Measurements from ENCODE around the gene ACAT2.
"Not testable (repeated sequence)": the region's sequence is repeated elsewhere in the genome, so short reads cannot be mapped to it uniquely, and the experiment has no call there.

The ACAT2 gene

DNA sequence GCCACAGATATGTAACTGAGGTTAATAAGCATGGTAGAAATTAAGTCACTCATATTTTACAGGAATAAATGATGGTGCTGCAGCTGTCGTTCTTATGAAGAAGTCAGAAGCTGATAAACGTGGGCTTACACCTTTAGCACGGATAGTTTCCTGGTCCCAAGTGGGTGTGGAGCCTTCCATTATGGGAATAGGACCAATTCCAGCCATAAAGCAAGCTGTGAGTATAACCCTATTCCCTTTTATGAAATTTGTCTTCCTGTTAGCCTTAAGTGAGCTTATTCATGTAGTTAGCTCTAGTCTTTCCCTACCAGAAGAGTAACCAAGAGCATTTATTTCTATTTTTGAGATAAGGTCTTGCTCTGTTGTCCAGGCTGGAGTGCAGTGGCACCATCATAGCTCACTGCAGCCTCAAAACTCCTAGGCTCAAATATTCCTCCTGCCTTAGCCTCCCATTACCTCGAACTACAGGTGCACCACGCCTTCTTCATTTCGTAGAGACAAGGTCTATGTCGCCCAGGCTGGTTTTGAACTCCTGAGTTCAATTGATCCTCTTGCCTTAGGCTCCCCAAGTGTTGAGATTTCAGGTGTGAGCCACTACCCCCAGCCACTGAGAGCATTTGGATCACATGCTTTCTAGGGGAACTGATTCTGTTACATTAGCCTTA lies 15.5 kb downstream of the ACAT2 start:
- no peak for DNase-seq

- no peak for DNase-seq
Observed at GRCh38 chr6:159778131-159778530, 16.3 kb downstream of the ACAT2 start.

DNA sequence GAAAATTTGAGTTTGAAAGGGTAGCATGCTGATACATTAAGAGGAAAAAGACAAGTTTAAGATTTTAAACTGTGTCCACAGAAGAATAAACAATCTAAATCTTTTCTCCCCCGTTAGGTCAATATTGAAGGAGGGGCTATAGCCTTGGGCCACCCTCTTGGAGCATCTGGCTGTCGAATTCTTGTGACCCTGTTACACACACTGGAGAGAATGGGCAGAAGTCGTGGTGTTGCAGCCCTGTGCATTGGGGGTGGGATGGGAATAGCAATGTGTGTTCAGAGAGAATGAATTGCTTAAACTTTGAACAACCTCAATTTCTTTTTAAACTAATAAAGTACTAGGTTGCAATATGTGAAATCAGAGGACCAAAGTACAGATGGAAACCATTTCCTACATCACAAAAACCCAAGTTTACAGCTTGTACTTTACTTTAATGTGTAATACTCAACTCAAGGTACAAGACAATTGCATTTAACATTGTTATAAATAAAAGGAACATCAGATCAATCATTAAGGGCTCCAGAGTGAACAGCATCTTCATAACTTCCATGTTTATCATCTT lies 16.8 kb downstream of the ACAT2 start:
- no peak for DNase-seq

DNA sequence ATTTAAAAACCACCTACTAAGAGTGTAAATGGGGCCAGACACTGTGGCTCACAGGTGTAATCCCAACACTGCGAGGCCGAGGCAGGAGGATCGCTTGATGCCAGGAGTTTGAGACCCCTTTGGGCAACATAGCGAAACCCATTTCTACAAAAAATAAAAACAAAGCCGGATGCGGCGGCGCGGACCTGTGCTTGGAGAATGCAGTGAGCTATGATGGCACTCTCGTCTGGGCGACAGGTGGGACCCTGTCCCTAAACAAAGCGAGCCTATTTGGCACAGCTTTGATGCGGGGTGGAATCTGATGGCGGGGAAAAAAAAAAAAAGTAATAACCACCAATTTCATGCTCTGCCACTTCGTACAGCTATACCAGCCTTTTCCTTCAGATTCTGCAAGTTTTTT lies 26.4 kb downstream of the ACAT2 start:
- DNase-seq = no peak

DNA sequence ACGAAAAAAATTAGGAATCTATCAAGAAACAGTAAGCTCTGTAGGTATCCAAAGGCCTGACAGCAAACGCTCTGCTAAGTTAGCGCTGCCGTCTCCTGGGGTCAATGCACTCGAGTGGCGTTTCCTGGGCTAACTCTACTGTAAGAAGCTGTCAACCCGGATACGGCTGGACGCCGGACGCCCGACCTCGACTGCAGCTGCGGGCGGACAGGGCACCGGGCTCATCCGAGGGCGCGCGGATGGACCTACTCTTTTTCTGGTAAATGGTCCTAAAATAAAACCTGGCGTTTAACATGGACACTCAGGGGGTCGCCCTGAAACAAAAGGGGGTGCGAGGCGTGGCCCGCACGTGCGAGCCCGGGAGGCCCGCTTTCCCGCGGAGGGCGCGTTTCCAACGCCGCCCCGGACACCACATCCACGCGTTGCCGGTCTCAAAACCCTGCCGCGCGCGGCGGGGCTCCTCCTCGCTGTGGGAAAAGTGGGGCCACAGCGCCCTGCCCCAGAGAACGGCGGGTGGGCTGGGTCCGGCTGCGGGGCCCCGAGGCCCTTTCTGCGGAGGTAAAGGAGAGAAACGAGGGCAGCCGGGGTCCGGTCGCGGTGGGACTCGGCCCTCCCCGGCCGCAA lies 27.0 kb downstream of the ACAT2 start:
- DNase-seq = no peak

DNA sequence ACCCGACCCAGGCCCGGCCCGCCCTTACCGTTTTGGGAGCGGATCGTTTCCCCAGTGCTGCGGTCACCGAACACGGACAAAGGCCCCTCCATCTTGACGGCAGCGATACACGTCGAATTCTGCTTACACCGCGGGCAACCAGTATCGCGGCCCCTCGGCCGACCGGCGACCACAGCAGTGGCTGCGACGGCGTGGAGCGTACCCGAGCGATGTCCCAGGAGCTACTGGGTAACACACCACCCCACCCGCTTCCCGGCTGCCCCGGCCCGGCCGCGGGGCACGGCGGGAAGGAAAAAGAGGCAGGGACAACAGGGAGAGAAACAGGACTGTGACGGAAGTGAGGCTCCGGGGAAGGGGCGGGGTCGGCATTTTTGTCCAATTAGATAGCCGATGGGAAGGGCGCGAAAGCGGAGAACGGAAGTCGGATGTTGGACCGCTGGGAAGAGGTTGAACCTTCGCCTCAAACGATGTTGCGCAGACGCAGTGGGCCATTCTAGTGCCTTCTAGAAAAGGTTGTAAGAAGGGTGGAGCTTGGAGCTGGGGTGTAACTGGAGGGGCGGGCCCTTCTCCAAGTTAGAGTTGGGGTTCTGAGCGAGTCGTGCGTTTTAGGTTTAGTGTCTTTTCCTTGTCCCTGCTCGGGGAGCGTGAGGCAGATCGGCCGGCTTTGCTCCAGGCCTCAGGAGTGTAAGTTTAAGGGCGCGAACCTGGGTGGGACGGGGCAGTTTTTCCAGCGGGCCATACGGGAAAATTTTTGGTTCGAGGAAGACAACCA lies 27.7 kb downstream of the ACAT2 start, which contains the start of gene TCP1:
TSS of gene TCP1 (minus strand) at position 226 of the 772 bp plus-strand sequence. CDS start at position 92, 134 bp downstream.
- peak; percentile 99 for DNase-seq

GRCh38 chr6:159790149-159790955 lies 28.5 kb downstream of the ACAT2 start, which contains the start of gene MRPL18:
TSS of gene MRPL18 (plus strand) at chr6:159790467. CDS start at chr6:159790588, 121 bp downstream.
- peak; percentile 82 for DNase-seq

- DNase-seq = peak; percentile 16
Observed at GRCh38 chr6:159790956-159791598, 29.2 kb downstream of the ACAT2 start.

GRCh38 chr6:159794976-159795375 lies 33.1 kb downstream of the ACAT2 start:
- not testable (repeated sequence) for DNase-seq

DNA sequence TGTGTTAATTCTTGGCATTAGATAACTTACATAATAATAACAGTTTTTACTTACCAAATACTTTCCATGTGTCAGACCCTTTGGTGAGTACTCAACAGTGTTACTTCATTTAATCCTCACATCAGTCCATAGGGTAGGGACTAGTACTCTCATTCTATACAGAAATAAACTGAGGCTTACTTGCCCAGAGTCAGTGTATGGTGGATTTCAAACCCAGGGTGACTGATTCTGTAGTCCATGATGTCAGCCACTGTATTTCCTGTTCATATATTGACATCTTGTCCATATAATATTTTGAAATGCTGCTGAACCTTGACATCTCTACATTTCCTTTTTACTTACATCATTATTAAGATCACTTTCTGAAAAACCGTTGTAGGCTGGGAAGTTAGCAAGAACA lies 35.7 kb downstream of the ACAT2 start:
- DNase-seq = no peak

DNA sequence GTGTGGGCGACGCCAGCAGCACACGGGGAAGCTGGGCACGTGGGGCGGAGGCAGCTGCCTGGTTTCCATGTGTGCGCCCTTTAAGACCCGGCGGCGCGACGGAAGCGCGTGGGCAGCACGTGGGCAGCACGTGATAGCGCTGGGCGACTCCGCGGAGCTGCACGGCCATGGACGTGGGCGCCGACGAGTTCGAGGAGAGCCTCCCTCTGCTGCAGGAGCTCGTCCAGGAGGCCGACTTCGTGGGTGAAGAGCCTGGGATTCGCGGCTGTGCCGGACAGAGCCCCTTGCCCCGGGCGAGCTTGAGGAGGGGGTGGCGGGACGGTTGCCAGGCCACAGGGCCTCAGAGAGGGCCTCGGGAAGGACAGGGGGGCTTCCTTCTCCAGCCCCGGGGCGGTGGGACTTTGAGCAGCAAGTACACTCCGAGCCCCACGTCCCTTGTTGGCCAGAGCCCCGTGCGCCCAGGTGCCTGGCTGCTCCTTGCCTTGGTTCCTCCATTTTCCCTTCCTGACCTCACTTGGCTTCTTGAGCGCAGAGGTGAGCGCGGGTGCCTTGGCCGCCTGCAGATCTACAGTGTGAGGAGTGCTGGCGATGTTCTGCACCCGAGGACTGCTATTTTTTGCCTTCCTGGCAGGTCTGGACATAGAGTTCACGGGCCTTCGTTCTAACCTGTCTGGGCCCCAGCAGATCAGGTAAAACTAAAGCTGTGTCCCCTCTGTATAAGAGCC lies 38.5 kb downstream of the ACAT2 start, which contains the start of gene PNLDC1:
TSS of gene PNLDC1 (plus strand) at position 136 of the 725 bp plus-strand sequence. CDS start at position 168, 32 bp downstream.
- DNase-seq = no peak

DNA sequence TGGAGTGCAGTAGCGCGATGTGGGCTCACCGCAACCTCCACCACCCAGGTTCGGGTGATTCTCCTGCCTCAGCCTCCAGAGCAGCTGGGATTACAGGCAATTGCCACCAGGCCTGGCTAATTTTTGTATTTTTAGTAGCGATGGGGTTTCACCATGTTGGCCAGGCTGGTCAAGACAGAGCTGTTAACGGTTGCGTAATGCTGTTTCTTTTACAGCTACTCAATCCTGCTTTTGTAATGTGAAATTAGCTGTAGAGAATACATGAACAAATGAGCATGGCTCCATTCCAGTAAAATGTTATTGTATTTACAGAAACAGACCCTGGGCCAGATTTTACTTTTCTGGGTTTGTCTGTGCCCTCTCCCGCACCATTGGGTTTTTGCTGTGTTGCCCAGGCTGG lies 40.1 kb downstream of the ACAT2 start:
- no peak for DNase-seq

DNA sequence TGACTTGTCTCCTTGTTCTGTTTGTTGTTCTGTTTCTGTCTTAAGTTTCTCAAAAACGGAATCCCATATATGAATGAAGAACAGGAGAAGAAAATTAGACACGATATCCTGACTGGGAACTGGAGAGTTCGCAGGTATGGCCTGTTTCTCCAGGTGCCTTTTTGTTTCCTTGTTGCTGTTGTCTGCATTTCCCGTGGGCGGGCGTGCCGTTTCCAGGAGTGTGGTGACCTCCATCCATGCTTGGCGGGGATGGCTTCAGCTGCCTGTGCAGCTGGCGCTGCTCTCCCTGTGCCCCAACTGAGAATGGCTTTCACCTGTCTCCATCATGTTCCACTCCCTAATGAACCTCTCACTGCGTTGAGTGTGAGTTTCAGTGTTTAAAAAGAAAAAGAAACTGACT lies 42.7 kb downstream of the ACAT2 start:
- DNase-seq = no peak

DNA sequence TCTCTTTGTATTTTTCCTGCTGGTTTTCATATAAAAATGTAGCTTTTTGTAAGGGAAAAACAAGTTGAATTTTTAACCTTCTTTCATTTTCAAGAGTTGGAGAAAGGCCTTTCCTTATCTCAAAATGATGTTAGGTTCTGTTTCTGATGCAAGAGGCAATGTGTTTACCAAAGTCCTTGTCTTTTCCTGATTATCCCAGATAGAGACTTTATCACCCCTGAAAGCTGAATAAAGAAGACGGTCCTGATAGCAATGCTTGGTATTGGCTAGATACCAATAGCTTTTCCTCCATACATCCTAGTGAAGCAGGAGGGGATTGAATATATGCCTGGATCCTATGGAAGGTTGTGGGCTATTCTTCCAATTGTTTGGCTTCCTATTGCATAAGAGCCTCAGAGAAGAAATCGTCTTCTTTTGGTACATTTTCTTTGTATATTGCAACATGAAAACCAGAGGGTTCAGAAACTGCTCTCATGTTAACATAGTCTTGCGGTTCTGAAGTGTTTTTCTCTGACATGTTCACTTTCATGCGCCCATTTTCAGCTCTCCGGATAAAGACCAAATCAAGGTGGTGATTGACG lies 43.7 kb downstream of the ACAT2 start:
- no peak for DNase-seq

GRCh38 chr6:159806021-159806458 lies 44.2 kb downstream of the ACAT2 start:
- no peak for DNase-seq

GRCh38 chr6:159807150-159807858 lies 45.5 kb downstream of the ACAT2 start:
- no peak for DNase-seq

DNA sequence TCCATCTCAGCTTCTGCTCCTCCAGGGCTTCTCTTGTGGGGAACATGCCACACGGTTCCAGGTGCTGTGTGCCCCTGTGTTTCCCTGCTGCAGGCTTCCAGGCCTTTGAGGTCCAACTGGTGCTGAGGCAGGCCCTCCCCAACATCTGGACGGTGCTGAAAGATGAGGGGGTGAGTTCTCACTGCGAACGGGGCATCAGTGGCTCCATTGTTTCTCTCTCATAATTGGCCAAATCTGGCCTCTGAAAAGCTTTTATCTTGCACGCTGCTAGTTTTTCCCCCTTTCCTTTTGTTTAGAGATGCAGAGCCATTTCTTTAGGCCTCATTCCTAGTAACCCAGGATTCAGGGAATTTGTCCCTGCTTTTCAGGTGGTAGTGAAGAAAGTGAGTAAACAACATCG lies 46.8 kb downstream of the ACAT2 start:
- DNase-seq = no peak

DNA sequence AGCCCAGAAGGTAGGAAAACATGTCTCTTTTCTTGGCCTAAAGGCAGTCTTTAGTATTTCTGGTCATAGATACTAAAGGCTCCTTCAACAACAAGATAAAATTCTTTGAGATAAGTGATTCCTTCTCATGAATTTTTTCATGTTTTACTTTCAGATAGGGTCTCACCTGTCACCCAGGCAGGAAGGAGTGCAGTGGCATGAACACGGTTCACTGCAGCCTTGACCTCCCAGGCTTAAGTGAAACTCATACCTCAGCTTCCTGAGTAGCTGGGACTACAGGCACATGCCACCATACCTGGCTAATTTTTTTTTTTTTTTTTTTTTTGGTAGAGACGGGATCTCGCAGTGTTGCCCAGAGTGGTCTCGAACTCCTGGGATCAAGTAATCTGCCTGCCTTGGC lies 47.3 kb downstream of the ACAT2 start:
- no peak for DNase-seq

- no peak for DNase-seq
Observed at GRCh38 chr6:159813781-159814180, 51.9 kb downstream of the ACAT2 start.

DNA sequence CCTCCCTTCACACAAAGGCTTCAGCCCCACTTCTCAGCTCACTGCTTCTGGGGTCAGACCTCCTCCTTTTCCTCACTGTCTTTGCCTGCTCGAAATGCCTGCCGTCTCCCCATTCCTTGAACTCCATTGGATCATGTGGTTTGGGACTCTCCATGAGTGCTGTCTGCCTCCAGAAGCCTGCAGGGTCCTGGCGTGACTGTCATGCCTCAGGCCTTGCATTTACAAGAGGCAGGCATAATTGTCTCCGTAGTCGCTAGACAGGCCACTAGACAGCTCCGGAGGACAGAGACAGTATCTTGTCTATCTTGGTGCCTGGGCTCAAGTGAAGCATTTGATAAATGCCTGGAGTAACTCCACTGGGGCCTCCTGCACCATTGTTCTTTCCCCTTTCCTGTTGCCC lies 53.6 kb downstream of the ACAT2 start:
- no peak for DNase-seq

Measured in effector CD8-positive, alpha-beta T cell (primary cell).